ENCODE results near the gene AUTS2. TPM values are rescaled to one million over a fixed set of nuclear protein-coding genes. Genes with fewer than 3 reads are reported as not detected.

AUTS2 gene
- total and polyA plus RNA-seq, 9 of the 15 experiments (the other 6 are each of a cell fraction or from before 2014, with no cell fraction given), result 0.58 TPM; not detected in 8

DNA sequence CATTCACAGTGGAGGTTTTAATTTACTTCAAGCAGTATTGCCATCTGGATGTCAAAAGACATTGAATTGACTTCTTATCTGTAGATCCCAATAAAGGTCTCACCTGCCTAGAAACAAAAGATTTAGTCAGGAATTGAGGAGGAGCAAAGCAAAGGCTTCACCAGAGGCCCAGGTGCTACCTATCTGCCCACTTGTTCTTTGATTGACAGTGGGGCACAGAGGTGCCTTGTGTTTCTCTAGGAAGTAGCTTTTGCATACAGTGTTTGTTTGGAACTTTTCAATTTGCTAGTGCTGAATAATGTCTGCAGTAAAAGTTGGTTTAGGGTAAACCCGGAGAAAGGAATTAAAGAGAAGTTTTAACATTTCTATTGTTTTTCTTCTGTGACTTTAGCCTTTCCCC lies 40.4 kb downstream of the AUTS2 start:
- ChIA-PET CTCF (ENCODE audit: low intra/inter-chr PET ratio) (no interaction called here), POLR2A (no interaction called here)
- Histone ChIP-seq H3K79me2 (ENCODE audit: control insufficient read depth, insufficient read depth, low read length) (no peaks in the 10 kb centered on the region), H3K4me1 (replicated peaks in 1 of 2; ENCODE audit: control insufficient read depth in 2 of 2, insufficient read depth in 2 of 2, low read length in 2 of 2) (no peaks in the 10 kb centered on the region), H4K20me1 (replicated peaks; ENCODE audit: control insufficient read depth, insufficient read depth, low read length) (no peaks in the 10 kb centered on the region), H3K36me3 (ENCODE audit: control insufficient read depth, insufficient read depth, low read length) (no peaks in the 10 kb centered on the region), H3K9me1 (ENCODE audit: control insufficient read depth, insufficient read depth, low read length) (no peaks in the 10 kb centered on the region), H3K9ac (ENCODE audit: insufficient read depth in 1 of 2, low read depth in 2 of 2, low read length in 2 of 2) (no peak overlapping the region), H3K27me3 (ENCODE audit: control insufficient read depth in 2 of 2, insufficient read depth in 2 of 2, low read length in 2 of 2) (0 out of 5 replicates have a peak, but pooled peaks cover 0 to 6% of the 10 kb centered on the region in 2 experiments), H3K4me3 (no peak overlapping the region), H2AFZ (ENCODE audit: low read depth, low read length) (no peak overlapping the region), H3K9me3 (replicated peaks; ENCODE audit: control insufficient read depth, insufficient read depth, low read depth, low read length) (no peaks in the 10 kb centered on the region), H3K27ac (ENCODE audit: extremely low read depth, low read depth, low read length) (no peak overlapping the region), H3K4me2 (ENCODE audit: insufficient read depth, low read length) (no peak overlapping the region)
- WGBS (ENCODE audit: insufficient coverage, low coverage, missing lambda C conversion rate), result 0% methylated on average over 1 of the region's 1 CpG
- in situ Hi-C loops (cut with MboI) (no loop called here), intact Hi-C loops (cut with micrococcal nuclease) (no loop called here)
- TF ChIP-seq ZNF253 (CRISPR knock-in tag; conservative IDR thresholded peaks at IDR 0.05) (no peak), MAFF (IDR thresholded peaks at IDR 0.05; ENCODE audit: low read length) (no peak)
- TF ChIP-seq, protein P1, sequence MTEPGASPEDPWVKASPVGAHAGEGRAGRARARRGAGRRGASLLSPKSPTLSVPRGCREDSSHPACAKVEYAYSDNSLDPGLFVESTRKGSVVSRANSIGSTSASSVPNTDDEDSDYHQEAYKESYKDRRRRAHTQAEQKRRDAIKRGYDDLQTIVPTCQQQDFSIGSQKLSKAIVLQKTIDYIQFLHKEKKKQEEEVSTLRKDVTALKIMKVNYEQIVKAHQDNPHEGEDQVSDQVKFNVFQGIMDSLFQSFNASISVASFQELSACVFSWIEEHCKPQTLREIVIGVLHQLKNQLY (CRISPR knock-in tag; conservative IDR thresholded peaks at IDR 0.05), result no peak
- BruUV-seq (replicated peaks), result no TSS peak
- no peak for FAIRE-seq
- DNase-seq (ENCODE audit: extremely low read depth in 1 of 4, low spot score in 3 of 4), result no peak
- no peak for ATAC-seq

- 2% methylated on average over 3 of the region's 3 CpGs for WGBS (ENCODE audit: insufficient coverage, low coverage, missing lambda C conversion rate)
- Histone ChIP-seq H3K4me2 (ENCODE audit: insufficient read depth, low read length) (no peak overlapping the region), H3K27me3 (ENCODE audit: control insufficient read depth in 2 of 2, insufficient read depth in 2 of 2, low read length in 2 of 2) (0 out of 5 replicates have a peak, but pooled peaks cover 0 to 1% of the 10 kb centered on the region in 2 experiments), H3K36me3 (ENCODE audit: control insufficient read depth, insufficient read depth, low read length) (no peaks in the 10 kb centered on the region), H4K20me1 (replicated peaks; ENCODE audit: control insufficient read depth, insufficient read depth, low read length) (no peaks in the 10 kb centered on the region), H3K27ac (ENCODE audit: extremely low read depth, low read depth, low read length) (no peak overlapping the region), H3K4me3 (no peak overlapping the region), H3K9me1 (ENCODE audit: control insufficient read depth, insufficient read depth, low read length) (no peaks in the 10 kb centered on the region), H3K9me3 (replicated peaks; ENCODE audit: control insufficient read depth, insufficient read depth, low read depth, low read length) (no peaks in the 10 kb centered on the region), H3K79me2 (ENCODE audit: control insufficient read depth, insufficient read depth, low read length) (no peaks in the 10 kb centered on the region), H3K9ac (ENCODE audit: insufficient read depth in 1 of 2, low read depth in 2 of 2, low read length in 2 of 2) (no peak overlapping the region), H3K4me1 (replicated peaks in 1 of 2; ENCODE audit: control insufficient read depth in 2 of 2, insufficient read depth in 2 of 2, low read length in 2 of 2) (no peaks in the 10 kb centered on the region), H2AFZ (ENCODE audit: low read depth, low read length) (no peak overlapping the region)
- ChIA-PET CTCF (ENCODE audit: low intra/inter-chr PET ratio) (no interaction called here), POLR2A (no interaction called here)
- TF ChIP-seq ZNF766 (CRISPR knock-in tag; conservative IDR thresholded peaks at IDR 0.05) (no peak), ZBTB5 (IDR thresholded peaks at IDR 0.05) (no peak), ZNF133 (CRISPR knock-in tag; IDR thresholded peaks at IDR 0.05) (no peak), PHTF2 (CRISPR knock-in tag; IDR thresholded peaks at IDR 0.05) (no peak), TSC22D4 (tag; IDR thresholded peaks at IDR 0.05) (no peak), ATF4 (CRISPR knock-in tag; IDR thresholded peaks at IDR 0.05) (no peak), ZNF253 (CRISPR knock-in tag; conservative IDR thresholded peaks at IDR 0.05) (no peak), ZNF174 (CRISPR knock-in tag; IDR thresholded peaks at IDR 0.05) (no peak), RBM22 (IDR thresholded peaks at IDR 0.05; ENCODE audit: low read depth, low read length, poor library complexity, severe bottlenecking) (no peak), ZNF778 (CRISPR knock-in tag; IDR thresholded peaks at IDR 0.05) (no peak), MTA2 (IDR thresholded peaks at IDR 0.05; ENCODE audit: low read depth) (no peak)
- intact Hi-C loops (cut with micrococcal nuclease) (no loop called here), in situ Hi-C loops (cut with MboI) (no loop called here)
- BruUV-seq (replicated peaks), result no TSS peak
- no peak for ATAC-seq
- no peak for FAIRE-seq
- no peak for DNase-seq (ENCODE audit: extremely low read depth in 1 of 4, low spot score in 3 of 4)
Observed at GRCh38 chr7:69640216-69640615, 41.9 kb downstream of the AUTS2 start.
